GM12878 (cell line): ENCODE results near the gene ART1. TPM values are rescaled to one million over a fixed set of nuclear protein-coding genes. Genes with fewer than 3 reads are reported as not detected.

Source experiments
- ATAC-seq: fragments of 200-7000 bp; cut with Tn5 transposase; 3 replicates; pipeline ENCODE4 v1.9.1; 2020; ENCODE audit warnings: mild to moderate bottlenecking, moderate library complexity
- BruUV-seq: library from RNA; stranded (reverse); fragments of 400-500 nt; replicated peaks from 2 replicates; lab custom pipeline; 2021; lab: Mats Ljungman, UMichigan
- CTCF ChIA-PET: fragments of 300-600 bp; sonication (Branson Sonifier 250); formaldehyde crosslinking; extraction: SDS; loops from one replicate; lab custom pipeline; 2021; ENCODE audit warnings: inconsistent platforms; lab: Yijun Ruan, JAX
- POLR2A ChIA-PET: fragments of 350-600 bp; formaldehyde crosslinking; extraction: SDS; loops from one replicate; lab custom pipeline; 2021; ENCODE audit warnings: inconsistent platforms; lab: Charles Lee
- RAD21 ChIA-PET: fragments of 300-600 bp; sonication (Branson Sonifier 250); formaldehyde crosslinking; loops from one replicate; lab custom pipeline; 2023; ENCODE audit warnings: antibody characterized with exemption; ENCODE audit not compliant: unreplicated experiment; lab: Charles Lee
- SMC1A ChIA-PET: fragments of 300-600 bp; sonication (Branson Sonifier 250); formaldehyde crosslinking; loops from one replicate; lab custom pipeline; 2023; ENCODE audit not compliant: unreplicated experiment, uncharacterized antibody; lab: Charles Lee
- DNase-seq: peaks from one replicate; pipeline ENCODE4 v3.0.0-alpha.2; 2011; ENCODE audit warnings: low read depth, low spot score
- FAIRE-seq: peaks from 3 replicates; lab custom pipeline; 2011; peaks lifted over from hg19 to GRCh38; lab: Jason Lieb, UNC
- H2AFZ ChIP-seq: 2 replicates; pipeline ENCODE4 v1.6.0; 2011; ENCODE audit warnings: low read depth, low read length, control low read depth; ENCODE audit not compliant: control insufficient read depth
- H3K27ac ChIP-seq: 2 replicates; pipeline ENCODE4 v1.5.1; 2011; ENCODE audit warnings: control low read depth; ENCODE audit not compliant: control insufficient read depth, insufficient read depth
- H3K27me3 ChIP-seq, 2 experiments: replicated peaks in 1 of 2; 2 replicates each; pipeline versions ENCODE4 v1.6.0 to v1.6.1; 2011; ENCODE audit warnings: low read length in 1 of 2; ENCODE audit not compliant: control insufficient read depth in 2 of 2, insufficient read depth in 2 of 2
- H3K36me3 ChIP-seq, 2 experiments: 2 replicates each; pipeline ENCODE4 v1.5.1; 2011; ENCODE audit warnings: low read length in 1 of 2; ENCODE audit not compliant: control insufficient read depth in 2 of 2, insufficient read depth in 2 of 2
- H3K4me1 ChIP-seq: 2 replicates; pipeline ENCODE4 v1.6.1; 2011; ENCODE audit warnings: mild to moderate bottlenecking, low read length, moderate library complexity, mixed read lengths; ENCODE audit not compliant: control insufficient read depth, insufficient read depth
- H3K4me2 ChIP-seq: 2 replicates; pipeline ENCODE4 v1.6.0; 2011; ENCODE audit warnings: control low read depth; ENCODE audit not compliant: control insufficient read depth, insufficient read depth
- H3K4me3 ChIP-seq: fragments of 200-600 bp; sonication (generic); 2 replicates; pipeline ENCODE4 v1.5.1; 2016
- H3K79me2 ChIP-seq: 2 replicates; pipeline ENCODE4 v1.6.0; 2011; ENCODE audit warnings: low read length; ENCODE audit not compliant: control insufficient read depth, insufficient read depth
- H3K9ac ChIP-seq: 2 replicates; pipeline ENCODE4 v1.8.0; 2011; ENCODE audit warnings: low read length, control low read depth, mixed read lengths; ENCODE audit not compliant: control insufficient read depth, insufficient read depth
- H3K9me3 ChIP-seq: replicated peaks from 3 replicates; pipeline ENCODE4 v1.5.1; 2011; ENCODE audit warnings: mild to moderate bottlenecking, low read length; ENCODE audit not compliant: control insufficient read depth, insufficient read depth
- H4K20me1 ChIP-seq: 2 replicates; pipeline ENCODE4 v1.6.0; 2011; ENCODE audit not compliant: control insufficient read depth, insufficient read depth
- CBX5 ChIP-seq: sonication (generic); IDR thresholded peaks from 2 replicates; pipeline ENCODE4 v1.6.1; 2016; ENCODE audit warnings: low read depth, moderate library complexity, mild to moderate bottlenecking, inconsistent platforms
- CHD1 ChIP-seq: IDR thresholded peaks from 2 replicates; pipeline ENCODE4 v1.6.1; 2012; ENCODE audit warnings: low read depth, low read length, improper control_type of control experiment
- CREM ChIP-seq: IDR thresholded peaks from 2 replicates; pipeline ENCODE4 v1.6.1; 2014; ENCODE audit warnings: antibody characterized with exemption, low read depth
- ESRRA ChIP-seq: IDR thresholded peaks from 2 replicates; pipeline ENCODE4 v1.6.1; 2012; ENCODE audit warnings: mild to moderate bottlenecking, low read length, improper control_type of control experiment
- NFXL1 ChIP-seq: fragments of 450-650 bp; IDR thresholded peaks from 2 replicates; pipeline ENCODE4 v1.6.1; 2017; ENCODE audit warnings: antibody characterized with exemption, mild to moderate bottlenecking, borderline replicate concordance
- SIX5 ChIP-seq: IDR thresholded peaks from 2 replicates; pipeline ENCODE4 v1.6.1; 2011; ENCODE audit warnings: mild to moderate bottlenecking, low read depth, low read length, moderate library complexity; ENCODE audit not compliant: severe bottlenecking
- SUPT20H ChIP-seq: IDR thresholded peaks from 2 replicates; pipeline ENCODE4 v1.6.1; 2011; ENCODE audit warnings: low read depth, mild to moderate bottlenecking, low read length, moderate library complexity, borderline replicate concordance; ENCODE audit not compliant: control insufficient read depth
- ZNF207 ChIP-seq: fragments of 450-650 bp; IDR thresholded peaks from 2 replicates; pipeline ENCODE4 v1.6.1; 2014; ENCODE audit warnings: antibody characterized with exemption, mild to moderate bottlenecking, borderline replicate concordance
- ZNF217 ChIP-seq: fragments of 450-650 bp; IDR thresholded peaks from 2 replicates; pipeline ENCODE4 v1.6.1; 2017; ENCODE audit warnings: antibody characterized with exemption, mild to moderate bottlenecking
- ZNF274 ChIP-seq: IDR thresholded peaks from one replicate; pipeline ENCODE4 v1.8.0; 2011; ENCODE audit not compliant: insufficient read length, insufficient read depth
- WGBS: methylation state at CpG from one replicate; pipeline ENCODE4 v1.1.6; 2016; ENCODE audit warnings: low lambda C conversion rate; ENCODE audit not compliant: insufficient replicate concordance, insufficient coverage; ENCODE audit errors: missing lambda C conversion rate; 5-methylcytosine and 5-hydroxymethylcytosine counted together
- in situ Hi-C: fragments of 300-500 bp; cut with MboI; formaldehyde crosslinking; loops from 9 replicates; pipeline ENCODE4 v1.14.3; 2018; ENCODE audit warnings: mixed read lengths
- intact Hi-C: fragments of 100-400 bp; cut with micrococcal nuclease; formaldehyde crosslinking; loops from one replicate; pipeline ENCODE4 v1.14.2; 2022; ENCODE audit not compliant: unreplicated experiment
- polyA plus RNA-seq, 11 experiments: library from polyadenylated mRNA; depleted of rRNA in 4 of 11; unstranded in 6 of 11; stranded (reverse) in 5 of 11; fragments of >200 nt; fragmentation: Nextera tagmentation in 4 of 11; fragmentation: Illumina TruSeq in 1 of 11; extraction: Ambion mirVana in 4 of 11; extraction: Trizol in 1 of 11; gene quantifications; 1 replicate in 1 of 11; 2 replicates in 10 of 11; pipeline versions ENCODE4 v1.2.1 to v1.2.3, GENCODE V29; 2011 to 2016; ENCODE audit warnings: inconsistent platforms in 2 of 11, missing spikeins in 2 of 11, low read depth in 1 of 11
- total RNA-seq, 4 experiments: library from RNA; depleted of rRNA in 3 of 4; stranded (reverse); fragments of >200 nt in 3 of 4; fragmentation: Illumina TruSeq in 1 of 4; extraction: Trizol in 1 of 4; gene quantifications; 2 replicates each; pipeline versions ENCODE4 v1.2.1 to v1.2.3, GENCODE V29; 2013 to 2021
- TF ChIP-seq, protein P1 (sequence below): IDR thresholded peaks from 2 replicates; pipeline ENCODE4 v1.6.1; 2012; ENCODE audit warnings: low read length, inconsistent platforms
- TF ChIP-seq, protein P2 (sequence below): IDR thresholded peaks from 2 replicates; pipeline ENCODE4 v1.6.1; 2012; ENCODE audit warnings: low read depth, low read length, improper control_type of control experiment
- TF ChIP-seq, protein P3 (sequence below): fragments of 450-650 bp; formaldehyde crosslinking; IDR thresholded peaks from 2 replicates; pipeline ENCODE4 v1.5.0; 2022; ENCODE audit warnings: mild to moderate bottlenecking, missing genetic modification characterization
- TF ChIP-seq, protein P4 (sequence below): fragments of 450-650 bp; IDR thresholded peaks from 2 replicates; pipeline ENCODE4 v1.6.1; 2017; ENCODE audit warnings: mild to moderate bottlenecking, moderate library complexity

ART1 gene
- total and polyA plus RNA-seq, 10 of the 15 experiments (the other 5 are each of a cell fraction or from before 2014, with no cell fraction given) = not detected

DNA sequence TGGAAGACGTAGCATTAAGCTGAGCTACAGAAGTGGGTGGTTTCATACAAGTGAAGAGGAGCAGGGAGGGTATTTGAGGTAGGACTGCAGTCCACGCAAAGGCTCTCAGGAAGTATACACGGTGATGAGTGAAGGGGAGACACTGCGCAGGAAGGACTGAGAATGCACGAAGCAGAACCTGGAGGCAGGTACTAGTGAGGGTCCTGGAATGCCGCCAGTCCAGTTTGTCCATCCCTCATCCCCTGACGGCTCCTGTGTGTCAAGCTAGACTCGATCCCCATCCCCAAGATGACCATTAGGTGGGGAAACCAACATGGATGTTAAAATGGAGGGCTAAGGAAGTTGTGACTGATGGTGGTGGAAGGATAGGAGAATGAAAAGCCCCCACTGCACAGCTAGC is 26.9 kb upstream of the ART1 start (continued):
- TF ChIP-seq CREM = no peak

DNA sequence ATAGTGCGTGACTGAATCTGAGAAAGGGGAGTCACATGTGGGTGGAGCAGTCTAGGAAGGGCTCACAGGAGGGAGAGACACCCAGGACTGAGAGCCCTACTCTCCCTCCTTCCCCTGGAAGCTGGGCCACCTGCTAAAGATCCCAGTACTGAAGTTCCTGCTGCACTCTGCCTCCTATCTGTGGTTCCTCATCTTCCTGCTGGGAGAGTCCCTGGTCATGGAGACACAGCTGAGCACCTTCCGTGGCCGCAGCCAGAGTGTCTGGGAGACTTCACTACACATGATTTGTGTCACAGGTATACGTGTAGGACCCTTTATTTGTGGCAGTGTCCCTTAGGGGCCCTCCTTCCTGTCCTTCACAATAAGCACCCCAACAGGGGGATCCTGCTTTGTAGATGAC is 22.4 kb upstream of the ART1 start:
- DNase-seq (no peak), ATAC-seq (peak; percentile 26), FAIRE-seq (no peak)
- BruUV-seq = no TSS peak
- Histone ChIP-seq H3K79me2 (no peaks in the 10 kb centered on the region), H3K4me2 (no peak overlapping the region), H3K4me1 (no peaks in the 10 kb centered on the region), H3K9me3 (no peaks in the 10 kb centered on the region), H3K36me3 (no peaks in the 10 kb centered on the region), H2AFZ (no peak overlapping the region), H3K4me3 (no peak overlapping the region), H4K20me1 (no peaks in the 10 kb centered on the region), H3K9ac (no peak overlapping the region), H3K27me3 (no peaks in the 10 kb centered on the region), H3K27ac (no peak overlapping the region)
- POLR2A ChIA-PET = no interaction called here
- intact Hi-C loops (no loop called here), in situ Hi-C loops (no loop called here)
- WGBS = 21% methylated on average over 4 of the region's 4 CpGs
- RAD21 ChIA-PET = no interaction called here
- SMC1A ChIA-PET = no interaction called here
- CTCF ChIA-PET = no interaction called here
- TF ChIP-seq CBX5 (no peak), NFXL1 (no peak), ZNF207 (no peak), ESRRA (no peak), CREM (no peak), CHD1 (no peak), ZNF274 (no peak), SIX5 (no peak), ZNF217 (no peak), SUPT20H (no peak)
- TF ChIP-seq, protein P1, sequence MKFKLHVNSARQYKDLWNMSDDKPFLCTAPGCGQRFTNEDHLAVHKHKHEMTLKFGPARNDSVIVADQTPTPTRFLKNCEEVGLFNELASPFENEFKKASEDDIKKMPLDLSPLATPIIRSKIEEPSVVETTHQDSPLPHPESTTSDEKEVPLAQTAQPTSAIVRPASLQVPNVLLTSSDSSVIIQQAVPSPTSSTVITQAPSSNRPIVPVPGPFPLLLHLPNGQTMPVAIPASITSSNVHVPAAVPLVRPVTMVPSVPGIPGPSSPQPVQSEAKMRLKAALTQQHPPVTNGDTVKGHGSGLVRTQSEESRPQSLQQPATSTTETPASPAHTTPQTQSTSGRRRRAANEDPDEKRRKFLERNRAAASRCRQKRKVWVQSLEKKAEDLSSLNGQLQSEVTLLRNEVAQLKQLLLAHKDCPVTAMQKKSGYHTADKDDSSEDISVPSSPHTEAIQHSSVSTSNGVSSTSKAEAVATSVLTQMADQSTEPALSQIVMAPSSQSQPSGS = no peak
- TF ChIP-seq, protein P2, sequence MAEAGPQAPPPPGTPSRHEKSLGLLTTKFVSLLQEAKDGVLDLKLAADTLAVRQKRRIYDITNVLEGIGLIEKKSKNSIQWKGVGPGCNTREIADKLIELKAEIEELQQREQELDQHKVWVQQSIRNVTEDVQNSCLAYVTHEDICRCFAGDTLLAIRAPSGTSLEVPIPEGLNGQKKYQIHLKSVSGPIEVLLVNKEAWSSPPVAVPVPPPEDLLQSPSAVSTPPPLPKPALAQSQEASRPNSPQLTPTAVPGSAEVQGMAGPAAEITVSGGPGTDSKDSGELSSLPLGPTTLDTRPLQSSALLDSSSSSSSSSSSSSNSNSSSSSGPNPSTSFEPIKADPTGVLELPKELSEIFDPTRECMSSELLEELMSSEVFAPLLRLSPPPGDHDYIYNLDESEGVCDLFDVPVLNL = no peak
- TF ChIP-seq, protein P3, sequence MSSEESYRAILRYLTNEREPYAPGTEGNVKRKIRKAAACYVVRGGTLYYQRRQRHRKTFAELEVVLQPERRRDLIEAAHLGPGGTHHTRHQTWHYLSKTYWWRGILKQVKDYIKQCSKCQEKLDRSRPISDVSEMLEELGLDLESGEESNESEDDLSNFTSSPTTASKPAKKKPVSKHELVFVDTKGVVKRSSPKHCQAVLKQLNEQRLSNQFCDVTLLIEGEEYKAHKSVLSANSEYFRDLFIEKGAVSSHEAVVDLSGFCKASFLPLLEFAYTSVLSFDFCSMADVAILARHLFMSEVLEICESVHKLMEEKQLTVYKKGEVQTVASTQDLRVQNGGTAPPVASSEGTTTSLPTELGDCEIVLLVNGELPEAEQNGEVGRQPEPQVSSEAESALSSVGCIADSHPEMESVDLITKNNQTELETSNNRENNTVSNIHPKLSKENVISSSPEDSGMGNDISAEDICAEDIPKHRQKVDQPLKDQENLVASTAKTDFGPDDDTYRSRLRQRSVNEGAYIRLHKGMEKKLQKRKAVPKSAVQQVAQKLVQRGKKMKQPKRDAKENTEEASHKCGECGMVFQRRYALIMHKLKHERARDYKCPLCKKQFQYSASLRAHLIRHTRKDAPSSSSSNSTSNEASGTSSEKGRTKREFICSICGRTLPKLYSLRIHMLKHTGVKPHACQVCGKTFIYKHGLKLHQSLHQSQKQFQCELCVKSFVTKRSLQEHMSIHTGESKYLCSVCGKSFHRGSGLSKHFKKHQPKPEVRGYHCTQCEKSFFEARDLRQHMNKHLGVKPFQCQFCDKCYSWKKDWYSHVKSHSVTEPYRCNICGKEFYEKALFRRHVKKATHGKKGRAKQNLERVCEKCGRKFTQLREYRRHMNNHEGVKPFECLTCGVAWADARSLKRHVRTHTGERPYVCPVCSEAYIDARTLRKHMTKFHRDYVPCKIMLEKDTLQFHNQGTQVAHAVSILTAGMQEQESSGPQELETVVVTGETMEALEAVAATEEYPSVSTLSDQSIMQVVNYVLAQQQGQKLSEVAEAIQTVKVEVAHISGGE (CRISPR knock-in tag) = no peak
- TF ChIP-seq, protein P4, sequence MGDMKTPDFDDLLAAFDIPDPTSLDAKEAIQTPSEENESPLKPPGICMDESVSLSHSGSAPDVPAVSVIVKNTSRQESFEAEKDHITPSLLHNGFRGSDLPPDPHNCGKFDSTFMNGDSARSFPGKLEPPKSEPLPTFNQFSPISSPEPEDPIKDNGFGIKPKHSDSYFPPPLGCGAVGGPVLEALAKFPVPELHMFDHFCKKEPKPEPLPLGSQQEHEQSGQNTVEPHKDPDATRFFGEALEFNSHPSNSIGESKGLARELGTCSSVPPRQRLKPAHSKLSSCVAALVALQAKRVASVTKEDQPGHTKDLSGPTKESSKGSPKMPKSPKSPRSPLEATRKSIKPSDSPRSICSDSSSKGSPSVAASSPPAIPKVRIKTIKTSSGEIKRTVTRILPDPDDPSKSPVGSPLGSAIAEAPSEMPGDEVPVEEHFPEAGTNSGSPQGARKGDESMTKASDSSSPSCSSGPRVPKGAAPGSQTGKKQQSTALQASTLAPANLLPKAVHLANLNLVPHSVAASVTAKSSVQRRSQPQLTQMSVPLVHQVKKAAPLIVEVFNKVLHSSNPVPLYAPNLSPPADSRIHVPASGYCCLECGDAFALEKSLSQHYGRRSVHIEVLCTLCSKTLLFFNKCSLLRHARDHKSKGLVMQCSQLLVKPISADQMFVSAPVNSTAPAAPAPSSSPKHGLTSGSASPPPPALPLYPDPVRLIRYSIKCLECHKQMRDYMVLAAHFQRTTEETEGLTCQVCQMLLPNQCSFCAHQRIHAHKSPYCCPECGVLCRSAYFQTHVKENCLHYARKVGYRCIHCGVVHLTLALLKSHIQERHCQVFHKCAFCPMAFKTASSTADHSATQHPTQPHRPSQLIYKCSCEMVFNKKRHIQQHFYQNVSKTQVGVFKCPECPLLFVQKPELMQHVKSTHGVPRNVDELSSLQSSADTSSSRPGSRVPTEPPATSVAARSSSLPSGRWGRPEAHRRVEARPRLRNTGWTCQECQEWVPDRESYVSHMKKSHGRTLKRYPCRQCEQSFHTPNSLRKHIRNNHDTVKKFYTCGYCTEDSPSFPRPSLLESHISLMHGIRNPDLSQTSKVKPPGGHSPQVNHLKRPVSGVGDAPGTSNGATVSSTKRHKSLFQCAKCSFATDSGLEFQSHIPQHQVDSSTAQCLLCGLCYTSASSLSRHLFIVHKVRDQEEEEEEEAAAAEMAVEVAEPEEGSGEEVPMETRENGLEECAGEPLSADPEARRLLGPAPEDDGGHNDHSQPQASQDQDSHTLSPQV = no peak
